Muscle of leg (tissue), 11 donors: ENCODE data around the gene FCN1. TPM values are rescaled to one million over a fixed set of nuclear protein-coding genes. Genes with fewer than 3 reads are reported as not detected.

Experiments
- DNase-seq: peaks from one replicate; pipeline ENCODE4 v3.0.0; 2013
- H3K27ac ChIP-seq: one replicate; pipeline ENCODE4 v1.5.1; 2013; ENCODE audit warnings: mild to moderate bottlenecking, low read length, control low read depth
- H3K27me3 ChIP-seq: one replicate; pipeline ENCODE4 v1.6.1; 2013; ENCODE audit warnings: low read length; ENCODE audit not compliant: control insufficient read depth, insufficient read depth
- H3K36me3 ChIP-seq: one replicate; pipeline ENCODE4 v1.6.1; 2013; ENCODE audit warnings: low read length; ENCODE audit not compliant: control insufficient read depth, insufficient read depth
- H3K4me1 ChIP-seq: one replicate; pipeline ENCODE4 v1.6.1; 2013; ENCODE audit warnings: low read length; ENCODE audit not compliant: control insufficient read depth, insufficient read depth
- H3K4me3 ChIP-seq: one replicate; pipeline ENCODE4 v1.5.1; 2013; ENCODE audit warnings: low read length, control low read depth
- H3K9me3 ChIP-seq: replicated peaks from 2 replicates; pipeline ENCODE4 v1.6.1; 2013; ENCODE audit warnings: low read depth, low read length; ENCODE audit not compliant: control insufficient read depth
- WGBS: methylation state at CpG from one replicate; pipeline ENCODE4 v1.1.5; 2013; ENCODE audit warnings: missing lambda C conversion rate; ENCODE audit not compliant: insufficient coverage; 5-methylcytosine and 5-hydroxymethylcytosine counted together
- polyA plus RNA-seq, 8 donors: library from polyadenylated mRNA; unstranded; fragments of 120-200 nt; gene quantifications; one replicate each; pipeline versions ENCODE4 v1.2.1 to v1.2.3, GENCODE V29; 2013; ENCODE audit warnings: inconsistent platforms in 1 of 8, low replicate concordance in 1 of 8; ENCODE audit not compliant: insufficient read length in 8 of 8, insufficient read depth in 1 of 8
- total RNA-seq: library from RNA; stranded (reverse); fragments of 120-200 nt; gene quantifications from one replicate; pipeline ENCODE4 v1.2.4, GENCODE V29; 2013

Gene FCN1
- total and polyA plus RNA-seq, 9 donors: 2.0 to 8.2 (median 4.0) TPM

- H3K4me1 ChIP-seq: peaks cover 10% of the 10 kb centered on the region
- H3K27me3 ChIP-seq: peaks cover 42% of the 10 kb centered on the region
- no peaks in the 10 kb centered on the region for H3K36me3 ChIP-seq
- H3K9me3 ChIP-seq: no peaks in the 10 kb centered on the region
- no peak for DNase-seq
- H3K27ac ChIP-seq: no peak overlapping the region
- no peak overlapping the region for H3K4me3 ChIP-seq
- 64% methylated on average over 18 of the region's 21 CpGs for WGBS
Measured at GRCh38 chr9:134938346-134939079, 20.8 kb upstream of the FCN1 start.

DNA sequence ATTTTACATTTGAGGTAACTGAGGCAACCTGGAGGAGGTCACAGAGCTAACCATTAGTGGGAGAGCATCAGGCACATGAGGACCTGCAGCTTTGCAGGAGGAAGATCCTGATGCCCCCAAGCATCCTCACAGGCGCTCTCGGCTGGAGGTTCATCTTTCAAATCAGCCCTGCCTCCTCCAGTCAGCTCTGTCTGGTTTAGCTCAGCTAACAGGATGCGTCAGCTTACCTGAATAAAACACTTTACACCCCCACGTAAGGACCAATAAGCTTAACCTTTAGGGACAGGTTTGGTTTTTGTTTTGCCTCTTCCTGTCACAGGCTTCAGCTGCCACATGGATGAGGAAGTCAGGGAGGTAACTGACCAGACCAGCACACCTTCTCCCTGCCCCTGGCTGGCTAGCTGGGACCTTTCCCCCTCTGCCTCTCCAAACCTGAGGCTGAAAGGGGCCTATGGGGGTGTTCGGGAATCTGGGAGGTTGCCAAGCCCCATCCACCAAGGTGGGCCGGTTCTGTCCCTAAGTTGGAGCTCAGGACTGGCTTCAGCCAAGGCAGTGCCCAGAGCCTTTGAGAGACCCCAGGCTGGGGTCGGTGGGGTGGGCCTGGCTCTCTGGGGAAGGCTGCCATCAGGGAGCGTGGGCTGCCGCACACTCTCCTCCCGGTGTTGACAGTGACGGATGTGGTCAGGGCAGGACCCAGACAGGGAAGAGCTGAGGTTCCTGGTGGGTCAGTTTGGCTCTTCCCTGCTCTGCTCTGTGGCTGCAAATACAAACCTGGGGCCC, 20.0 kb upstream of the FCN1 start:
- Histone ChIP-seq H3K4me3 (no peak overlapping the region), H3K27ac (no peak overlapping the region), H3K36me3 (no peaks in the 10 kb centered on the region), H3K9me3 (no peaks in the 10 kb centered on the region), H3K27me3 (peaks cover 38% of the 10 kb centered on the region), H3K4me1 (peaks cover 4% of the 10 kb centered on the region)
- no peak for DNase-seq
- WGBS: 47% methylated on average over 9 of the region's 11 CpGs

- H3K9me3 ChIP-seq: no peaks in the 10 kb centered on the region
- no peak for DNase-seq
- H3K36me3 ChIP-seq: no peaks in the 10 kb centered on the region
- H3K4me3 ChIP-seq: no peak overlapping the region
- H3K27me3 ChIP-seq: peaks cover 32% of the 10 kb centered on the region
- 72% methylated on average over 9 of the region's 9 CpGs for WGBS
- H3K27ac ChIP-seq: no peak overlapping the region
- H3K4me1 ChIP-seq: peaks cover 1% of the 10 kb centered on the region
Measured at GRCh38 chr9:134937164-134937555, 19.4 kb upstream of the FCN1 start.

DNA sequence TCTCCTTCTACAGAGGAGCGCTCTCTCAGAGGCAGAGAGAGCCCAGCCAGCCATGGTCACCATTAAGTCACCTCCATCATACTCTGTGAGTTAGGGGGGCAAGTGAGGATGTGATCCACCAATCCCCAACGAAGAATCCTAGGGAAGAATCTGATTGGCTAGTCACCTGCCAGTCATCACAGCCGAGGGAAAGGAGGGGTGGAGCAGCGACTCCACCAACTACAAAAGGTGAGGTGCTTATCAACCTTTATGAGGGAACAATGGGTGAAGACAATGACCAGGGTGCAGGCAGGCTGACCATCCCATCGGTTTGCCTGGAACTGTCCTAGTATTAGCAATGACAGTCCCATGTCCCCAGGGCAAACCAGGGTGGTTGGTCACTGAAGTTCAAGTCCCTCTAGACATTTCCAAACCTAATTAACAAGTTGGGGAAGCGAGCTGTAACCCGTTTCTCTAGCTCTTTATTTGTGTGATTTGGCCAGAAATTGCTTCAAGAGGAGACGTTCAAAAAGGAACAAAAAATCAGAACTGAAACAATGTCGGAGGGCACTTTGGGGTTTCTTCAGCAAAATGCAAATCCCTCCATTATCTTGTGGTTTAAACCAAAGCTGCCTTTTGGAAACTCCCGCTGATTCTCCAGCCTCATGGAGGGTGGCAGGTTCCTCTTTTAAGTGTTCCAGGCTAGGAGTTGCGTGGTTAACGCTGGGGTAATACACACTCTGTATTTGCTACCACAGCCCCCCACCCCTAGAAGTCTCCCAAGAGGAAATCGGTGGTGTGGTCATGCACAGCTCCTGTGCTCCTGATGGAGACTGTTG, 18.8 kb upstream of the FCN1 start:
- 74% methylated on average over 3 of the region's 13 CpGs for WGBS
- no peak overlapping the region for H3K27ac ChIP-seq

DNA sequence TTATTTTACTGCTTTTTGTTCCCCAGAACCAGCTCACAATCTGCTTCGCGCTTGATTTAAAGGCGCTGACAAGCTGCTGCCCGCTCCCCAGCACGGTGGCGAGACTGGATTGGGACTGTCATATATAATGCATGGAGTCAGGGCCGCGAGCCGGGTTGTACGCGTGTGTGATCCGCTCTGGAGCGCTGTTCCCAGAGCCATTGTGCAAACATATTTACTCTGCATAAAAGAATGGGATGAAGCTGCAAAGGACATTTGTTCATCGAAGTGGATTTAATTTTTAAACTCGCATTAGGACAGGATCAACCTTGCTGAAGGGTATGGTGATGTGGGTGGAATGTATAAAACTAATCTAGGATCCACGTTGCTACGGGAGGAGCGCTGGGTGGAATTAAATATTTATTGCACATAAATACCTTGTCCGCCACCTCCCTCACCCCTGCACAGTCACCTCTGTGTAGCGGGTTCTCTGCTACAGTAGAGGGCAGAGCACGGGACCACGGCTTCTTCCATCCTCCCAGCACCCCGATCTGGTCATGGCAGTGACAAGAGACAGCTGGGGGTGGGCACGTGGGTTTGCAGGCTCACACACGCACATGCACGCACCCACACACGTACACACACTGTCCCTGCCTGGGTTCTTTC, 18.1 kb upstream of the FCN1 start:
- no peaks in the 10 kb centered on the region for H3K36me3 ChIP-seq
- WGBS: 26% methylated on average over 13 of the region's 27 CpGs
- no peaks in the 10 kb centered on the region for H3K4me1 ChIP-seq
- H3K9me3 ChIP-seq: no peaks in the 10 kb centered on the region
- H3K4me3 ChIP-seq: no peak overlapping the region
- no peak for DNase-seq
- H3K27ac ChIP-seq: no peak overlapping the region
- H3K27me3 ChIP-seq: peaks cover 28% of the 10 kb centered on the region

More for the DNA sequence above, 18.8 kb upstream of the FCN1 start:
- Histone ChIP-seq H3K4me1 (no peaks in the 10 kb centered on the region), H3K36me3 (no peaks in the 10 kb centered on the region), H3K9me3 (no peaks in the 10 kb centered on the region), H3K27me3 (peaks cover 28% of the 10 kb centered on the region), H3K4me3 (no peak overlapping the region)
- peak; percentile 63 for DNase-seq

- no peak overlapping the region for H3K27ac ChIP-seq
- H3K36me3 ChIP-seq: no peaks in the 10 kb centered on the region
- H3K27me3 ChIP-seq: peaks cover 29% of the 10 kb centered on the region
- H3K4me1 ChIP-seq: no peaks in the 10 kb centered on the region
- H3K4me3 ChIP-seq: no peak overlapping the region
- no peaks in the 10 kb centered on the region for H3K9me3 ChIP-seq
- no CpG with 5 or more reads among the region's 17 CpGs for WGBS
- DNase-seq: no peak
Measured at GRCh38 chr9:134935056-134935640, 17.4 kb upstream of the FCN1 start.

DNA sequence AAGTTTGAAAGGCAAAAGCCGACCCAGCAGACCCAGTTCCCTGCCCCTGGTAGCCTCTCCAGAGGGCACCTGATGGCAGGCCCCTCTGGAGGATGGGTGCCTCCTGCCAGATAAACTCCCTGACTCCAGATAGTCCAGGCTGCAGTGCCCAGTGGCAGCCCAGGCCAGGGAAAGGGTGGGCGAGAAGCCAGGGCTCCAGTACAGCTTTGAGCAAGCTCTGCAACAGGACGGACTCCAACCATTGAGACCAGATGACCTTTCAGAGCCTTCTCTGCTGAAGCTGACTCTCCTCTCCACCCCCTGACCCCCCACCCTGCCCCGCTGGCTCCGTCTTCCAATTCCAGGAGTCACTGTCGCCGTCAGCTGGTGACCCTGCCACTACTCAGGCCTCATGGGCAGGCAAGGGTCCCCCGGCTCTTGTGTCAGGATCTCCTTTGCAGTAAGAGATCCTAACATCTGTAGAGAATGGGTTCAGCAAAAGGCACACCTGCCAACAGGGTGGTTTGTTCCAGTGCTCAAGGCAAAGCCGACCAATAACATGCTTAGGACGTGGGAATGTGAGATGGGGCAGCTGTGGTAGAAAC, 15.5 kb upstream of the FCN1 start:
- no peak overlapping the region for H3K4me3 ChIP-seq
- DNase-seq: no peak
- WGBS: 85% methylated on average over 7 of the region's 10 CpGs
- H3K4me1 ChIP-seq: no peaks in the 10 kb centered on the region
- no peaks in the 10 kb centered on the region for H3K9me3 ChIP-seq
- peaks cover 31% of the 10 kb centered on the region for H3K27me3 ChIP-seq
- no peaks in the 10 kb centered on the region for H3K36me3 ChIP-seq
- H3K27ac ChIP-seq: no peak overlapping the region

GRCh38 chr9:134932606-134933005, 14.9 kb upstream of the FCN1 start:
- no peaks in the 10 kb centered on the region for H3K4me1 ChIP-seq
- H3K9me3 ChIP-seq: no peaks in the 10 kb centered on the region
- no peaks in the 10 kb centered on the region for H3K36me3 ChIP-seq
- no peak overlapping the region for H3K27ac ChIP-seq
- DNase-seq: no peak
- 83% methylated on average over 3 of the region's 5 CpGs for WGBS
- H3K4me3 ChIP-seq: no peak overlapping the region
- H3K27me3 ChIP-seq: peaks cover 31% of the 10 kb centered on the region

GRCh38 chr9:134932171-134932570, 14.5 kb upstream of the FCN1 start:
- Histone ChIP-seq H3K9me3 (no peaks in the 10 kb centered on the region), H3K27me3 (peaks cover 31% of the 10 kb centered on the region), H3K4me1 (no peaks in the 10 kb centered on the region), H3K4me3 (no peak overlapping the region), H3K36me3 (no peaks in the 10 kb centered on the region), H3K27ac (no peak overlapping the region)
- WGBS: 93% methylated on average over 12 of the region's 12 CpGs
- no peak for DNase-seq
